ENCODE measurements around the gene HAAO.

HAAO gene

DNA sequence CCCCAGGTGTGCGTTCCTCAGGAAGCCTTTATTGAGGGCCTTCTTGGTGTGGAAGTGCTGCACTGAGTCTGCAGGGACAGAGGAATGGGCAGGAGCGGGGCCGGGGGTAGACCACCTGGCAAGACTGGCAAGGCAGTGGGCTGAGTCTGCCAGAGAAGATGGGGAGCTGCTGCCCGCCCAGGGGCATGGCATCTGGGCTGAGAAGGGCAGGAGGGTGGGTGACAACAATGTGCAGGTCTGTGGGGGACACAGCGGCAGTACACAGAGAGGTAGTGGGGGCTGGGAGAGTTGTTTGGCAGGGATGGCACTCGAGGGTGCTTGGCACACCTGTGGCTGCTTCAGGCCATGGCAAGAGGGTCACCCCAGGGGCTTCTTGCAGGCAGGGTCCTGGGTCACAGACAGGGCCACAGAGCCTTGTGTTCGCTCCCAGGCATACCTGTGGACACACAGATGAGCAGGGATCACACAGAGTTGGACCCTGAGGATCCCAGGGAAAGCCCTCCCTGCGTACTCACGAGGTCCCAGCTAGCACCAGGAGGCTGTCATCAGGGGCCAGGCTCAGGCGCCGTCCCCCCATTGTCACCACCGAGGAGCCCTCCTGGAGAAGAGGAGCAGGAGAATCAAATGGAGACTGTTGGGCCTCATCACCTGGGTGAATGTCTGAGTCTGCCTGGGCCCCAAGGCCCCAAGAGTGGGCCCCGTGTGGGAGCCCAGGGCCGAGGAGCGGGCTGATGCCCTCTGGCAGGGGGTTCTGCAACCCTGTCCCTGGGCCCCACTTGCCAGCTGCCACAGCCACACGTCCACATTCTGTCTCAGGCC lies 25.1 kb downstream of the HAAO start:
- DNase-seq, result no peak

DNA sequence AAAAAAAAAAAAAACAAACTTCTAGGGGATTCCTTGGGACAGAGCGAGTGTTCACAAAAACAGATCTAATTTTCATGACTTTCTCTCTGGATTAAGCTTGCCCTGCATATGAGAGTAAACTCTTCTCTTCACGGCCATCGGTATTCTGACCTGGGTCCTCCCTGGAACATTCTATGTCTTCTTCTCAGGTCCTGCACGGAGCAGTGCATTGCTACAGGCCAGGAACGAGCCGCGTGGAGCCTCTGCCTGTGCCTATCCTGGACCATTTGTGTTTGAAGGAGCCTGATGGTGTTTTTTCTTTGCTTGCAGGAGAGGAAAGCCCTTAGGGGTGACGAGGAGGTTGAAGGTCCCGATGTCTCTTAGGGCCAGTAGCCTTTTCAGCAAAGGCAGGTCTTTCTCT lies 26.7 kb downstream of the HAAO start:
- no peak for DNase-seq

DNA sequence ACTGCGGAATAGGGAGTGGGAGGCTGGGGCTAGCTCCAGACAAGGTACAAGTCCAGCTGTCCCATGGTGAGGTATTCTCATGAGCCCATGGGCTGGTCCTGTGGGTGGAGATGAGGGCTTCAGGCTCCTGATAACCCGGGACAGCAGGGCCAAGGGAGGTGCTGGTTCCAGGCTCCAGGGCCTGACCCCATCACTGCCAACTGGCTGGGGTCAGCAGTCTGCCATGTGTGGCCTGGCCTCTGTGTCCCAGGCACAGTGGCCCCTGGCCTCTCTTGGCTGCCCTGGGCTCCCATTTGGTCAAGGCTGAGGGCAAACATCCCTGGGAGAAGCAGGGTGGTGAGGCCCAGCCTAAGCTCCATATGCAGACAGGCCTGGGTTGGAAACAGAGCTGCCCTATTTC lies 27.5 kb downstream of the HAAO start:
- no peak for DNase-seq

DNA sequence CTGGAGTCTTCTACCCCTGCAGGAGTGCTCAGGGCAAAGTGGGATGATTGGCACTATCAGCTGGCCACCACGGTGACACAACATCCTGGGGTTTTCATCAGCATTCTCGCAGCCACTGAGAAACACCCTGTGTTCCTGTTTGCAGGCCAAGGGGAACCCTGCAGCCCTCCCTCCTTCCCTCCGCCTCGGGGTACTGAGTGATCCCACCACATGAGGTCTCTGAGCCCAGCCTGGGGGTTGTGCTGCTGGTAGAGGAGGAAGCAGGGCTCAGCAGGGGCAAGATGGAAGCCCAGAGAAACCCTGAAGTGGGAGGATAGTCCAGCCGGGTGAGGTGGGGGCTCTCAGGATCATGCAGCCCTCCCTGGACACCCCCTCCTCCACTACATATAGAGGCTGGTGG lies 28.3 kb downstream of the HAAO start, which contains the start of gene OXER1:
TSS of gene OXER1 (minus strand) at position 40 of the 400 bp plus-strand sequence. CDS start 73 bp downstream, outside the sequence.
- no peak for DNase-seq

DNA sequence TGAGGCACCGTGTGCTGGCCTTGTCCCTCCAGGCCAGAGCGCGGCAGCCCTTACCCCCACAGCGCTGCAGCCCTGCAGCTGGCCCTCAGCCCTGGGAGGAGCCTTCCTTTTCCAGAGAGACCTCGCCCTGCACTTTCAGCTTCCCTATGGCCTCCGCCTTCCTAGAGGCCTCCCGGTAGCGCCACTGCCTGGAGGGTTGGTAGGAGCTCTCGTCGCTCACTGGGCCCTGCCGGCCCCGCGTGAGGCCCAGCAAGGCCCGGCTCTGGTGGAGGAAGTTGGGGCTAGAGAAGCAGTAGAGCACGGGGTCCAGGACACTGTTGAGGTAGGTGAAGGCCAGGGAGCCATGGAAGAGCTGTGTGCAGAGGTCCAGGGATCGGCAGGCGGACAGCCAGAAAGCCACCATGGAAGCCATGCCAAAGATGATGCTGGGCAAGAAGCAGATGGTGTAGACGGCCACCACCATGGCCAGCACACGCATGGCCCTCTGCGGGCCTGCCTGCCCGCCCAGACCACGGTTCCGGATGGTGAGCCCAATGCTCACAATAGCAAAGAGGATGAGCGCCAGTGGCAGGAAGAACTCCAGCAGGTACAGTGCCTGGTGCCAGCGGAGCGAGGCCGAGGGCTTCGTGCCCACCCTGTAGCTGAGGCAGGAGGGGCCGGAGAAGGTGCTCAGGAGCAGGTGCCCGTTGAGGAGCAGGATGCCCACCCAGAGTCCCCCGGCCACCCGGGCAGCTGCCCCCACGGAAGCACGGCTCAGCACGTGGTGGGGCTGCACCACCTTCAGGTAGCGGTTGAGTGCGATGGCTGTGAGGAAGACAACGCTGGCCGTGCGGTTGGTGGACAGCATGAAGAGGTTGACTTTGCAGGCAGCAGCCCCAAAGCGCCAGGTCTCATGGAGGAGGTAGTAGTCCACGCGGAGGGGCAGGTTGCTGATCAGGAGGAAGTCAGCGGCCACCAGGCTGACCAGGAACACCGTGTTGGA lies 29.3 kb downstream of the HAAO start:
- DNase-seq, result no peak

DNA sequence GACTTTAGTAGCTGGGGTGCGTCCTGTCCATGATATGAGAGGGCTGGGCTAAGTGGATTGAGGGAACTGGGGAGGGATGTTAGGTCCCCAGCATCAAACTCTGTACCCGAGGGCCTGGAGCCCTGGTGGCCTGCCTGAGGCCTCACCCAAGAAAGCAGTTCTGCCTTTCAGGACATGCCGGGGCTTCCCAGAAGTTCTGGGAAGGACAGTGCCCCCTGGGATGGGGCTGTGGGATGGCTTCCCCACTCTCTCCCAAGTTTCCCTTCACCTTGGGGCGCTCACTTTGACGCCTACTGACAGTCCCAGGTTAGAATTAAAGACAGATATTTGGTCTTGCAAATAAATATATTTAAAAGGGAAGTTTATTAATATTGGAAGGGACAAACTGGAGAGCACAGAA lies 30.2 kb downstream of the HAAO start:
- DNase-seq, result no peak

DNA sequence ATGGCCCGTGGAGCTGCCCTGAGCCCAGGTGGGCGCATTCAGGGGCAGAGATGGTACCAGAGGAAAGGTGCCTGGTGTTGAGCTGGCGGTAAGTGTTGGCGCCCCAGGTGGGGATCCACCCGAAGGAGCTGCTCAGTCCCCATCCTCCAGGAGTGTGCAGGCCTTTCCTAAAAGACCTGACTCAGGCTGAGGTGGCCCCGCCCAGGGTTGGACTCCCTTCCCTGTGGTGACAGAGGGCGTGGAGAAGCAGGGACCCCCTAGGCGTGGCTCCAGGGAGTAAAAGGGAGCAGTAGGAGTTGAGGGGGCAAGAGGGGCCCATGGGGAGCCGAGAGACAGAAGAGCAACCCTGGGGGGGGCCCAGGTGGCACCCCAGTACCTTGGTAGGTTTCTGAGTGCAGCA lies 30.8 kb downstream of the HAAO start:
- no peak for DNase-seq

DNA sequence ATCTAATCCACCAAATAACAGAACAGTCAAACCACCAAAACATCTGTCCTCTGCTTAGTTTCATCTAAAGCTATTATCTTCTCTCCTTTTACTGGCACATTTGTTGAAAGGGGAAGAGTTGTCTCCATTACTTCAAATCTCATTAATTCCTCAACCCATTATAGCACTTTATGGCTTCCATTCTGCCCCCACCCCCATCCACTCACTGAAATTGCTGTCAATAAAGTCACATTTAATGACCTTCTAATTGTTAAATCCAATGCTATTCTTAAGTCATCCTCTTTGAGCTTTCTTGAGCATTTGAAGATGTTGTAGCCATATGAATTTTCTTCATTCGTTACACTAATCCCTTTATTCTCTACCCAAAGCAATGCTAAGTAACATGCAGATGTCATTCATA lies 33.6 kb downstream of the HAAO start:
- no peak for DNase-seq

DNA sequence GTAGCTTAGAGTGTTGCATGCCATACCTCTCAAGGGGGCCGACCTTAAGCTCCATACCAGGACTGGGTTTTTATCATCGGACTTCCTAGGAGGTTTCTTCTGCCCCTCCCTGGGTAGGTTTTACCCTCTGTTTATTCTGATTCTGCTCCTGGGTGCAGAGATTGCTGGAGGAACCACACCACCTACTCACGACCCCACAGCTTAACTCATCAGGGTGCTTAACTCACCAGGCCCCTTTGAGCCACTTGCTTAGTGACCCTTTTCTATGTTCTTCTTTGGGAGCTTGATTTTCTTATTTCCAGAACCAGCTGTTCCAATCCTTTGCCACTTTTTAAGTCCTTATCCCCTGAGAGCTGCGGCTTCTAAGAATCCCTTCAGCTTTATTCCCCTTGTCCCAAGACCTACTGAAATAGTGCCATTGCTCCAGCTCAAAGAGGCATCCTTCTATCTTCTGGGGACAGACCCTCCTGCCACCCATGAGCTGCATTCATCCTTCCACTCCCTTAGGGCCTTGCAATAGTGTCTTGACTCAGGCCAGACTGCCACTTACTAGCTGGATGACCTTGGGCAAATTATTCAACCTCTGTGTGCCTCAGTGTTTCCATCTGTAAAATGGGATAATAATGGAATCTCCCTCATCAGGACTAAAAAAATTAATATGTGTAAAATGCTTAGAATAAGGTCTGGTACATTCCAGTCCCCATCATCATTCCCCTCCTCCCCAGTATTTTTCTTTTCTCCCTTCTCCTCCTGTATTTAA lies 34.2 kb downstream of the HAAO start:
- no peak for DNase-seq

DNA sequence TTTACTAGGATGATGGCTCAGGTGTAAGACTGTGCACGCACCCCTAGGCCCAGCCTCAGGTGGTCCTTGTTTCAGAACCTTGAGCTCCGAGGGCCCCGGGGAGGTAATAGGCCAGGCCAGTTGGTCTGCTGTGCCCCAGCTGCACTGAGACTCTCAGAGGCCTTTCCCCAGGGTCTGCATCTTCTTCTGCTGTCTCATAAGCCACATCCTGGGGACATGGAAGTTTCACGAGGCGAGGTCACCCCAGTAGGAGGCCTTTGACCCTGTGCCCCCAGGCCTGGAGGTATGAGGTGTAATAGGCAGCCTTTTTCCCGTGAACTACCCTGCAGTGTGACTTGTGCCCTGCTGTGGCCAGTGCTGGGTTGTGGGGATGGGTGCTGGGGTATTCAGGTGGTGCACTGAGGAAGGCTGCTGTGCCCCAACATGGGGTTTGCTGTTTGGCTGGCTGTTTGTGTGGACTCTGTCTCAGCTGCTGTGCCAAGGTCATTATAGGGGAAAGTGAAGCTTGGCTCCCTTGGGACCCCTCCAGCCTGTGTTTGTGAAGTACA lies 35.3 kb downstream of the HAAO start:
- DNase-seq, result no peak

DNA sequence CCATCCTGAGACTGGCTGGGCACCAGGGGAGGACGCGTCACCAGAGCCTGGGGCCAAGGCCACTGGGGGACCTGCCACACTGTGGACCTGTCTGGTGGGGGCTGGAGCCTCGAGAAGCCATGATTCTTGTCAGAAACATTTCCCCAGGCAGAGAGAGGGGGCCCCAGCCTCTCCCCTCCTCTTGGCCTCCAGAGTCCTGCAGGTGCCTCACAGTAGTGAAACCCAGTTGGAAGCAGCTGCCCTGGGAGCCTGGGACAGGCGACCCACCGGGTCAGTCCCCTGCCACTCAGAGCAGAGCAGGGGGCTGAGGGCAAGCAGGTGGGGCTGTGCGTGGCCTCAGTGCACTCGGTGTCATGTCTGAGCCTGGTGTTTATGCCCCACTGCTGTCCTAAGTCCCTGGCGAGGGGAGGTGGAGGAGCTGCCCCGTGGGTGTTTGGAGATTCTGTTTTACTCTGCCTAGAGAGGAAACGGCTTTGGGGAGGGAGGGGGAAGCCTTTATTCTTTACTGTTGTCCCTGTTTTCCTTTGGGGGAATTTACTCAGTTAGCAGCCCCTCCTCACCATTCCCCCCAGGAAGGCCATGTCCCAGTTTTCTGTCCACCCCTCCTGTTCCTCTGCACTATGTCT lies 36.1 kb downstream of the HAAO start:
- DNase-seq, result no peak

DNA sequence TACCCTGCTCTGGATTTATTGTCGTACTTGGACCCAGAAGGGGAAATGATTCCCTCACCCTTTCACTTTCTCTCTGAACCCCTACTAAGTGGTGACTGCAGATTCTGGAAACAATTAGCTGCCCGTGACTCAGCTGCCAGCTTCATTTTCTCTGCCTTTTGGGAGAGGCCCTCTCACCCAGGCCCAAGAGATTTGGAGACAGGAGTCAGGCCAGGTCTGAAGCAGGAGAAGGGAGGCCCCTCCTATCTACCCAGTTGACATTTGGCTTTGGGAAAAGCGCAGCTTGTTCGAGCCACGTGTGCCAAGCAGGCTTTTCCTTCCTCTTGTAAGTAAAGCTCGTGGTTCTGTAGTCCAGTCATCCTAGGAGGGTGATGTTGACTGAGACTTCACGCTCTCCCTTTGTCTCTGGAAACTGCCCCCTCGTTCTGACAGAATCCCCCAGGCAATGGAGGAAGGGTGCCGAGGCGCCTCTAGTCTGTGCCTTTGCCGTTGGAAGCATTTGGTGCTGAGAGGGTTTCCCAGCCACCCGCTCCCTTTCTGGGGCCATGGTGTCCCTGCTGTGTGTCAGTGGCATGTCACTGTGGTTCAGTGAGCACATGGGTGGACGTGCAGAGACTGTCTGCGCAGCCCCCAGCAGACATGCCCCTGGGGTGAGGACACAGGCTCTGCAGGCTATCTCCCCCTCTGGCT lies 37.0 kb downstream of the HAAO start:
- no peak for DNase-seq

DNA sequence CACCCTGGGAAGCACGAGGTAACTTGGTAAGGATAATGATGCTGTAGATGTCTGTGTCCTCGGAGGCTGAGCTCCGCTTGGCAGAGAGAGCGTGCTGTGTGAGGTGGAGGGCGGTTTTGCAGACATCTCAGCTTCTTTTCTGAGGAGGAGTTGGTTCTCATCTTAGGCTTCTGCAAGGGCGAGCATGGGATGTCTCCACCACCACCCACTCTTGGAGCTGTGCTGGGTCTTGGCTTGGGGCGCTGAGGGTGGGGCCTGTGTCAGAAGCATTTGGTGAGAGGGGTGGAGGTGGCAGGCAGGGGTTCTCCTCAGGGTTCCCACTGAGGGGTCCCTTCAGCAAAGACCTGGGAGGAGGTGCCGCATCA lies 37.6 kb downstream of the HAAO start:
- no peak for DNase-seq

DNA sequence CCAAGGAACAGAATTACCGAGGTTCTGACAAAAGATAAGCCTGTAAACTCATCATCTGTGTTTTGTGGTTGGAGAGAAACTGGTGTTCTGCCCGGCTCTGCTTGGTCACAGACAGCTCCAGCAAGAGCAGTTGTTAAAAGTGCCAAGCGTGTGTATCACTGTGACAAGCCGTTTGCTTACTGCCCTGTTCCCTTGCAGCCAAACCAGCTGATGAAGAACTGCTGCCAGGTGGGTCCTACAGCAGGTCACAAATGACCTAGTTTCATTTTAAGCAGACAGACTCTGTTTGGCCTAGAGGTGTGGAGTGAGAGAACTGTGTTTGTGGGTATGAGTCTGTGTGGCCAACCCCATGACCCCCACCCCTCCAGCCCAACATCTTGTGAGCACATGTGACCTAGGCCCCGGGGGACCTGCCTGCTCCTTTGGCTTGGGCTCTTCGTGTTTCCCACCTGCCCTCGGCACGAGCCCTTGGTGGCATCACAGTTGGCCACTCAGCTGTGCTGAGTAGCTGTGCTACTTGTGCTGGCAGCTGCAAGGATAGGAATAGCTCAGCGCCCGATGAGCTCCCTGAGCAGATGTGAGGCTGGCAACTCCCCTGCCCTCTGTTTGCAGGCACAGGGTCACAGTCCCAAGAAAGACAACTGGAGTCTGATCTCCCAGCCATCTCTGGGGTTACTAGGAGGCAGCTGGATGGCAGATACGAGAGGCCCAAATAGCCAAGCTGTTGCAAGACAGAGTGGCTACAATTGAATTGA lies 38.2 kb downstream of the HAAO start:
- no peak for DNase-seq

DNA sequence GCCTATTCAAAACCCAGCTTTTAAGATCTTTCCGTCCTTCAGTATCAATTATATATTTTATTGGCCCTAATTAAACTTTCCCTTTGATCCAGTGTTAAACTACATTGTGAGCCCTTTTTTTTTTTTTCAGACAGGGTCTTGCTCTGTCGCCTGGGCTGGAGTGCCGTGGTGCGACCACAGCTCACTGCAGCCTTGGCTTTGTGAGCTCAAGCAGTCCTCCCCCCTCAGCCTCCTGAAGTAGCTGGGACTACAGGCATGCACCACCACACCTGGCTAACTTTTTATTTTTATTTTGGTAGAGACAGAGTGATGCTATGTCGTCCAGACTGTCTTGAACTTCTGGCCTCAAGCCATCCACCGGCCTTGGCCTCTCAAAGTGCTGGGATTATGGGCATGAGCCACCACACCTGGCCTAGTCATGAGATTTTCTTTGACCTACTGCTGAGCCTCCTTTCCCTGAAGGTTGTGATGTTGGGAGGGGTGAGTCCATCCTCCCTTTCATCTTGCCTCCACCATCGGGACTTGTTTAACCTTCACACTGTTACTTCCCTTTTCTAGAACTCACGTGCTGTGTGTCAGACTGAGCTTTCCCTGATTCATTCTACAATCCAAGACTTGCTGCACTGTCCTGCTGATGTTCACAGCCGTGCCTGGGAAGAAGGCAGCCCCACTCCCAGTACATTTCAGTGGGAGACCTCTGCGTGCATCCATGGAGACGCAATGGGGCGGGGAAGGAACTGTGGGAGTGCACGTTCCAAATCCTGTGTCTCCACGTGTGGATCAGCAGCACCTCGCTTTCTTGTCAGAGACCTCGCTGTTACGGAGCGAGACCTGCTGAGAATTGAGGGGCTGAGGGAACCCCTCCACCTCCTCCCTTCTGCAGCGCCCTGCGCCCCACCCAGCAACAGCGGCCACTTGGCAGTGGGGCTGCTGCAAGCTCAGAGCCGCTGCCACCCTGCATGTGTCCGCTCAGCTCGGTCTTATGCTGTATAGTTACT lies 39.3 kb downstream of the HAAO start:
- no peak for DNase-seq

DNA sequence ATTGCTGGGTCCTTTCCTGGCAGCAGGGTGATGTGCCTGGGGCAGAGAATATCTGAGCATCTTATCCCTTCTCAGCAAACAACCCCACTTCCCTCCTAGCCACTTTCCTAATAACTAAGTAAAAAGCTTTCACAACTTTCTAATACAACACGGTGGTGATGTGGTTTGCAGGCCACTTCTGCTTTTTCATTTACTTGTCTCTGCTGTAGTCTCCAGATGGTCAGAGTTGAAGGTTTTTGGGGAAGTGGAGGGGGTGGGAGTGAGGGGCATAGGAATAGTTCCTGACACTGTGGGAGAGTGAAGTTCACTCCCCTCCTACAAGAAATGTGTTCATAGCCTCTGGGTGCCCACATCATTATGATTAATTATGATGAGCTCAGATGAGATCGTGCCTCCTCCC lies 40.1 kb downstream of the HAAO start:
- DNase-seq, result no peak

DNA sequence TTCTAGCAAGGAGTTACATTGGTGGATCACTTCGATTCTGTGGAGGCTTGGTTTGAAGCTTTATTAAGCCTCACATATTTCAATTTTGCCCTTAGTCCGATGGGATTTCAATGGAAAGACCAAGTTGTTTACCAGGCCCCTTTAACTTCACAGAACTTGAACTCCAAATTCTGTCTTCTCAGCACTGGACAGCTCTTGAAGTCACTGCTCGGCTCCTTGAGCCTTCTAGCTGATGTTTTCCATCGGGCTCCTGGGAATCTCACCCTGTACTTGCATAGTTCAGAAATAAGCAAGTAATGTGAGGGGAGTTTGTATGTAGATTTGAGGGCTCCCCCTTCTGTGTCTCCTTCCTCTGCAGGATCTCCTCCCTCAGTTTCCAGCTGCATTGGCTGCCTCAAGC lies 43.5 kb downstream of the HAAO start:
- no peak for DNase-seq

DNA sequence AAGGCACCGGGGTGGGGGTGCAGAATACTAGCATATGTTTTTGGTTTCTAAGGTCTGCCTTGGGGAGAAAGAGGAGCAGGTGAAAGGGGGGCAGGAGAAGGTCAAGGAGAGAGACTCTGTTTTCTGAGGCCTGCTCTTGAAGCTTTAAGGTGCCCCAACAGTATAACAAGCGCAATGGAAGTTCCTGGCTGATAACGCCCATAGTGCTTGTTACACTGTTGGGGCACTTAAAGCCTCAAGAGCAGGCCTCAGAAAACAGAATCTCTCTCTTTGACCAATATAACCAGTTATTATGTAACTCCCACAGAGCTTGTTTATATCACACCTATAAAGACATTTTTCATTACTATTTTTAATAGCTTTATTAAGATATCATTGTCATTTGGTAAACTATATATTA lies 45.0 kb downstream of the HAAO start:
- DNase-seq, result no peak

DNA sequence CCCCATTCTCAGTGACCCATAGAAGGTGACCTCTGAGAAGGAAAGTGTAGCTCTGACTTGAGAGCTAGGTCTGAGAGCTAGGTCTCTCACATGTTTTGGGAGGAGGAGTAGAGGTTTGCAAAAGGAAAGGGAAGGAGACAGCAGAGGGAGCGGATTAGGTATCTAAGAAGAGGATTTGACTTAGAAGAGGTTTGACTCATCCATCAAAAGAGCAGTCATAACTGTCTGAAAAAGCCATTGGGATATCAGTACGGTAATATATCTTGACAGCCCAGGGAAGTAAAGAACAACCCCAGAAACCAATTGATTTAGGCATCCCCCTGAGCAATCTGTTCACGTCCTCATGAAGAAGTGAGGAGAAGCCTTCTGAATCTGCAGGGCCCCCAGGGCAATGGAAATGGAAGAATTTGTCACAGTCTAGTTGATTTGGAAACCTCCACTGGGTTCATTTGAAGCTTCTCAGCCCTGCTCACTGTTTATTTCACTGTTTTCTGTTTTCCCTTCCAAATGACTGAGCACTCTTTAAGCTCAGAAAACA lies 47.8 kb downstream of the HAAO start:
- DNase-seq, result no peak

DNA sequence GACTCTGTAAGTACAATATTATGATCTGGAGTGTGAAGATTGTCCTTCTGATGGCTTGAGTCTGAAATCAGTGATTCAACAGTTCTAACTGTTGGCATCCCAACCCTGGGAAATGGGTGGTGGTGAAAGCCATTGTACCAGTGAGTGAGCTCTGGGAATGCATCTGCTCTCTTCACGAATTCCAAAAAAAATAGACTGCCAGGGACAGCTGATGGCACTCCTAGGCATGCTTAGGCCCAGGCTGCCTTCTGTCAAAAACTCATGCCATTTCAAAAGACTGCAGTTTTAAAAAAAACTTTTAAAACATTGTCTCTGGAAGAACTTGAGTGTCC lies 48.8 kb downstream of the HAAO start:
- no peak for DNase-seq

Data from NCI-H774 (cell line).